HepG2 (cell line): ENCODE results near the gene IZUMO4. TPM values are rescaled to one million over a fixed set of nuclear protein-coding genes. Genes with fewer than 3 reads are reported as not detected.

Experiments
- ERF ChIP-seq: IDR thresholded peaks from 2 replicates; pipeline ENCODE4 v1.6.1; 2018; ENCODE audit warnings: missing biosample characterization, missing genetic modification reagents
- FOXK1 ChIP-seq: sonication (generic); formaldehyde crosslinking; IDR thresholded peaks from 2 replicates; pipeline ENCODE4 v1.4.0; 2020; ENCODE audit warnings: low read depth, missing genetic modification reagents, borderline replicate concordance
- GFI1 ChIP-seq: sonication (generic); formaldehyde crosslinking; IDR thresholded peaks from 2 replicates; pipeline ENCODE4 v1.5.0; 2020; ENCODE audit warnings: missing genetic modification reagents, mild to moderate bottlenecking, borderline replicate concordance
- HDAC6 ChIP-seq: fragments of 200-600 bp; sonication (generic); IDR thresholded peaks from 2 replicates; pipeline ENCODE4 v1.7.0; 2017; ENCODE audit warnings: mild to moderate bottlenecking, antibody characterized with exemption, low read length, low read depth
- HOXA7 ChIP-seq: sonication (generic); formaldehyde crosslinking; IDR thresholded peaks from 2 replicates; pipeline ENCODE4 v1.8.1; 2022; ENCODE audit warnings: mild to moderate bottlenecking, missing genetic modification reagents, moderate library complexity
- NFE2 ChIP-seq: sonication (generic); formaldehyde crosslinking; IDR thresholded peaks from 2 replicates; pipeline ENCODE4 v1.4.0; 2020; ENCODE audit warnings: missing genetic modification reagents
- REL ChIP-seq: sonication (generic); formaldehyde crosslinking; conservative IDR thresholded peaks from 2 replicates; pipeline ENCODE4 v1.8.0; 2022; ENCODE audit warnings: mild to moderate bottlenecking, missing genetic modification reagents, moderate library complexity
- XRCC5 ChIP-seq: fragments of 200-400 bp; formaldehyde crosslinking; optimal IDR thresholded peaks from 2 replicates; pipeline ENCODE3; 2017; ENCODE audit warnings: mild to moderate bottlenecking, low read length
- ZBTB37 ChIP-seq: sonication (generic); formaldehyde crosslinking; IDR thresholded peaks from 2 replicates; pipeline ENCODE4 v1.4.0; 2020; ENCODE audit warnings: mild to moderate bottlenecking, missing genetic modification reagents
- ZBTB46 ChIP-seq: sonication (generic); formaldehyde crosslinking; IDR thresholded peaks from 2 replicates; pipeline ENCODE4 v1.4.0; 2020; ENCODE audit warnings: mild to moderate bottlenecking, missing genetic modification reagents, borderline replicate concordance
- ZBTB7A ChIP-seq: sonication (generic); formaldehyde crosslinking; IDR thresholded peaks from 2 replicates; pipeline ENCODE4 v1.8.0; 2022; ENCODE audit warnings: mild to moderate bottlenecking, missing genetic modification reagents
- ZNF10 ChIP-seq: sonication (generic); formaldehyde crosslinking; IDR thresholded peaks from 2 replicates; pipeline ENCODE4 v1.4.0; 2020; ENCODE audit warnings: mild to moderate bottlenecking, low read depth, missing genetic modification reagents, borderline replicate concordance
- ZNF136 ChIP-seq: sonication (generic); formaldehyde crosslinking; IDR thresholded peaks from 2 replicates; pipeline ENCODE4 v1.8.1; 2022; ENCODE audit warnings: low read depth, mild to moderate bottlenecking, moderate library complexity, missing genetic modification reagents
- ZNF24 ChIP-seq: fragments of 450-650 bp; IDR thresholded peaks from 2 replicates; pipeline ENCODE4 v1.6.1; 2017; ENCODE audit warnings: antibody characterized with exemption, mild to moderate bottlenecking
- ZNF326 ChIP-seq: sonication (generic); formaldehyde crosslinking; IDR thresholded peaks from 2 replicates; pipeline ENCODE4 v1.4.0; 2020; ENCODE audit warnings: missing genetic modification reagents, borderline replicate concordance
- ZNF34 ChIP-seq: sonication (generic); formaldehyde crosslinking; IDR thresholded peaks from 2 replicates; pipeline ENCODE4 v1.4.0; 2020; ENCODE audit warnings: mild to moderate bottlenecking, missing genetic modification reagents, borderline replicate concordance
- ZNF383 ChIP-seq: sonication (generic); formaldehyde crosslinking; IDR thresholded peaks from 2 replicates; pipeline ENCODE4 v1.4.0; 2020; ENCODE audit warnings: missing genetic modification reagents, mild to moderate bottlenecking, borderline replicate concordance
- ZNF441 ChIP-seq: sonication (generic); formaldehyde crosslinking; IDR thresholded peaks from 2 replicates; pipeline ENCODE4 v1.7.0; 2021; ENCODE audit warnings: missing genetic modification reagents, borderline replicate concordance
- ZNF496 ChIP-seq: sonication (generic); formaldehyde crosslinking; IDR thresholded peaks from 2 replicates; pipeline ENCODE4 v1.8.1; 2023; ENCODE audit warnings: mild to moderate bottlenecking, moderate library complexity, missing genetic modification reagents; ENCODE audit not compliant: insufficient replicate concordance
- ZNF512 ChIP-seq: sonication (generic); formaldehyde crosslinking; IDR thresholded peaks from 2 replicates; pipeline ENCODE4 v1.4.0; 2020; ENCODE audit warnings: mild to moderate bottlenecking, missing genetic modification reagents
- ZNF577 ChIP-seq: sonication (generic); formaldehyde crosslinking; IDR thresholded peaks from 2 replicates; pipeline ENCODE4 v1.4.0; 2020; ENCODE audit warnings: mild to moderate bottlenecking, low read depth, missing genetic modification reagents, borderline replicate concordance
- ZNF598 ChIP-seq: sonication (generic); formaldehyde crosslinking; IDR thresholded peaks from 2 replicates; pipeline ENCODE4 v1.5.1; 2020; ENCODE audit warnings: mild to moderate bottlenecking, missing genetic modification reagents, borderline replicate concordance
- polyA plus RNA-seq, 8 experiments: library from polyadenylated mRNA; depleted of rRNA in 3 of 8; stranded (reverse) in 7 of 8; unstranded in 1 of 8; fragments of >200 nt; fragmentation: Illumina TruSeq in 4 of 8; extraction: Trizol in 4 of 8; gene quantifications; 2 replicates each; pipeline versions ENCODE4 v1.2.1 to v1.2.3, GENCODE V29; 2011 to 2016; ENCODE audit warnings: low read depth in 4 of 8, missing spikeins in 1 of 8, mixed read lengths in 1 of 8; ENCODE audit not compliant: insufficient read depth in 1 of 8
- total RNA-seq, 5 experiments: library from RNA; depleted of rRNA; stranded (reverse); fragments of >200 nt; fragmentation: Illumina TruSeq; extraction: Trizol; gene quantifications; 2 replicates each; pipeline ENCODE4 v1.2.3, GENCODE V29; 2016; ENCODE audit warnings: low read depth in 1 of 5
- TF ChIP-seq, protein P1 (sequence below): sonication (generic); formaldehyde crosslinking; IDR thresholded peaks from 2 replicates; pipeline ENCODE4 v1.4.0; 2020; ENCODE audit warnings: mild to moderate bottlenecking, missing genetic modification reagents

Gene IZUMO4
- total and polyA plus RNA-seq, 2 of the 13 experiments (the other 11 are each of a cell fraction or from before 2014, with no cell fraction given), result 0.77 to 3.9 TPM

DNA sequence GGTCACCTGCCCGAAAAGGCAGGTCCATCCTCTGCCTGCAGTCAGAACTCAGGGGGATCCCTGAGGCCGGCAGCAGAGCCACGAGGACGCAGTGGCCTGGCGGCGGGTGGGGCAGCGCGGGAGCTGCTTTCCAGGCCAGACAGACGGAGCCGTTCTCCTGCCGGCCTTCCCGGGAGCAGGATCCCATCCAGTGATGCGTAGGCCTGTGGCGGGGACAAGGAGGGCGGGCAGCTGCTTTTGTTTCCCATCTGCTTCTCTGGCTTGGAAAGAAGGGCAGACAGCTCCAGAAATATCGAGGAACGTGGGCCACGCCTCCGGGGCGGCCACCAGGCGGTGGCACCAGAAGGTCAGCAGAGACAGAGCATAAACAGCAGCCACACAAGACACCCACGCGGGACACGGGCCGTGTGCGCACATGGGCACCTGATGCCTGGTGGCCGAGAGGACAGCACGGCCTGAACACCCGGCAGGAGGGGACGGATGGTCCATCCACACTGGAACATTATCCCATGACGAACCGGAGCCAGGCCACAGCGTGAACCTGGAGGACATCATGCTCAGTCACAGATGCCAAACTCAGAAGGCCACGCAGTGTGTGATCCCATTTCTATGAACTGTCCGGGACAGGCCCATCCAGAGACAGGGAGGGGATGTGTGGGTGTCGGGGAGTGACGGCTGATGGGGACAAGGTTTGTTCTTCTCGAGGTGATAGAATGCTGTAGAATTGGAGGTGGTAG is 31.8 kb upstream of the IZUMO4 start (continued):
- TF ChIP-seq ZBTB46, result no peak
- TF ChIP-seq ZNF577 (CRISPR knock-in tag), result no peak
- no peak for TF ChIP-seq ZBTB37 (CRISPR knock-in tag)
- TF ChIP-seq XRCC5, result no peak
- no peak; the same call in 1 of the 2 replicates for TF ChIP-seq FOXK1 (CRISPR knock-in tag)
- no peak for TF ChIP-seq NFE2
- TF ChIP-seq GFI1 (CRISPR knock-in tag), result peak; percentile 59; the same call in 1 of the 2 replicates
- TF ChIP-seq, protein P1, sequence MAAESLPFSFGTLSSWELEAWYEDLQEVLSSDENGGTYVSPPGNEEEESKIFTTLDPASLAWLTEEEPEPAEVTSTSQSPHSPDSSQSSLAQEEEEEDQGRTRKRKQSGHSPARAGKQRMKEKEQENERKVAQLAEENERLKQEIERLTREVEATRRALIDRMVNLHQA, result no peak
- TF ChIP-seq ZNF24, result no peak
- no peak for TF ChIP-seq ZNF512
- no peak for TF ChIP-seq ZNF496
- no peak for TF ChIP-seq ZNF383 (CRISPR knock-in tag)
- no peak; the same call in 1 of the 2 replicates for TF ChIP-seq ERF (CRISPR knock-in tag)
- TF ChIP-seq ZNF326 (CRISPR knock-in tag), result no peak
- no peak for TF ChIP-seq ZNF441
- no peak for TF ChIP-seq ZNF136 (CRISPR knock-in tag)
- TF ChIP-seq ZNF10 (CRISPR knock-in tag), result no peak
- TF ChIP-seq HDAC6, result no peak
- no peak for TF ChIP-seq HOXA7 (CRISPR knock-in tag)
- peak; percentile 62; the same call in 1 of the 2 replicates for TF ChIP-seq ZNF598 (CRISPR knock-in tag)
- no peak for TF ChIP-seq ZNF34 (CRISPR knock-in tag)
- no peak for TF ChIP-seq REL (CRISPR knock-in tag)
- peak; percentile 62; the same call in 1 of the 2 replicates for TF ChIP-seq ZBTB7A (CRISPR knock-in tag)
